DMS53 treated with DMSO at 0.1 percent for 48 hours (cell line): ENCODE results near the gene NANS.
"Not testable (repeated sequence)": the region's sequence is repeated elsewhere in the genome, so short reads cannot be mapped to it uniquely, and the experiment has no call there.

Experiments used
- DNase-seq: peaks from one replicate; lab custom pipeline; 2025; ENCODE audit not compliant: unreplicated experiment; lab: John Stamatoyannopoulos, UW

NANS gene

GRCh38 chr9:98075332-98075805 lies 18.8 kb downstream of the NANS start:
- DNase-seq: no peak

GRCh38 chr9:98076514-98076890 lies 20.0 kb downstream of the NANS start:
- DNase-seq: not testable (repeated sequence)

- DNase-seq: no peak
Observed at GRCh38 chr9:98078895-98079294, 22.4 kb downstream of the NANS start.

GRCh38 chr9:98080326-98080725 lies 23.8 kb downstream of the NANS start:
- DNase-seq: no peak

- no peak for DNase-seq
Observed at GRCh38 chr9:98080780-98081179, 24.2 kb downstream of the NANS start.

- no peak for DNase-seq
Observed at GRCh38 chr9:98081477-98082219, 25.1 kb downstream of the NANS start.

GRCh38 chr9:98083061-98083501 lies 26.5 kb downstream of the NANS start:
- no peak for DNase-seq

GRCh38 chr9:98083566-98084183 lies 27.1 kb downstream of the NANS start:
- DNase-seq: no peak

- no peak for DNase-seq
Observed at GRCh38 chr9:98084396-98084795, 27.9 kb downstream of the NANS start.

- no peak for DNase-seq
Observed at GRCh38 chr9:98085058-98085457, 28.5 kb downstream of the NANS start.

- no peak for DNase-seq
Observed at GRCh38 chr9:98085944-98086343, 29.4 kb downstream of the NANS start.

GRCh38 chr9:98086461-98086860 lies 29.9 kb downstream of the NANS start:
- no peak for DNase-seq

- DNase-seq: no peak
Observed at GRCh38 chr9:98087420-98088354, 31.2 kb downstream of the NANS start.

- not testable (repeated sequence) for DNase-seq
Observed at GRCh38 chr9:98090674-98091073, 34.1 kb downstream of the NANS start.

GRCh38 chr9:98091735-98092612 lies 35.4 kb downstream of the NANS start:
- DNase-seq: no peak

- no peak for DNase-seq
Observed at GRCh38 chr9:98092613-98092931, 36.0 kb downstream of the NANS start.

- DNase-seq: no peak
Observed at GRCh38 chr9:98094316-98094715, 37.8 kb downstream of the NANS start.

- DNase-seq: no peak
Observed at GRCh38 chr9:98094851-98095250, 38.3 kb downstream of the NANS start.

GRCh38 chr9:98095401-98095800 lies 38.9 kb downstream of the NANS start:
- DNase-seq: no peak

- no peak for DNase-seq
Observed at GRCh38 chr9:98096091-98096490, 39.6 kb downstream of the NANS start.

- DNase-seq: peak; percentile 49
Observed at GRCh38 chr9:98097836-98098235, 41.3 kb downstream of the NANS start.
